ENCODE results near the gene PARS2. TPM values are rescaled to one million over a fixed set of nuclear protein-coding genes. Genes with fewer than 3 reads are reported as not detected.

Gene PARS2
- total and polyA plus RNA-seq, 12 donors: 0.80 to 5.6 (median 4.1) TPM

DNA sequence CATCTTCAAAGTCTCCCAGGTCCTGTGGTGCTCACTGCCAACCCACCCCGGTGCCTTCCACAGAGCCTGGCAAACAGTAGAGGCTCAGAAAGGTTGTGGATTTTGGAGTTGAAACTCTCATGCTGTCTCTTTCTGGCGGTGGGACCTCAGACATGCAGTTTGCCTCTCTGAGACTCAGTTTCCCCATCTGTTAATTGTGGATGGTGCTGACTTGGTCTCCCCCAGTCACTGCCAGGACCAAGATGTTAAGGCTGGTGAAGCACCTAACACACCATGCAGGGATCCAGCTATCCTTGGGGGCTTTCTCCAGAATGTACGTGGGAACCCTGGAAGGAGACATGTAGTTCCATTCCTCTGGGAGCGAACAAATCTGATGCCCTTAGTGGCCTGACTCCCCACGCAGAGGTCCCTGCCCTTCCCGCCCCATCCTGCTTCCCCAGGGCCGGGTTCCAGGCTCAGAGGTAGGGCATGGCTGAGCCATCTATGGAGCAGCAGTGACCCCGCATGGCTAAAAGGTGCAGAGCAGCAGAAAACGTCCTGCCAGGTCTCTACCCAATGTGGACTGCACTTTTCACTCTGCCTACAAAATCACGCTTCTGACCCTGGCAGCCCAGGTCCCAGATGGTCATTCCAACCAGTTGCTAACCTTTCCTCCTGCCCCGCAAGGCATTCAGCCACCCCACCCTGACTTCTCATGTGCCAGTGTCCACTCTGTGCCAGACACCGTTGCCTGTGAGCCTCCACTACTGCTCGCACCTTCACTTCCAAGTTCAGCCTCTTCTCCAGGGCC lies 46.0 kb upstream of the PARS2 start:
- Histone ChIP-seq H3K4me1 (peaks cover 0 to 4% (median 0%) of the 10 kb centered on the region in 9 donors), H3K27me3 (peaks cover 0 to 8% (median 0%) of the 10 kb centered on the region in 7 donors), H3K4me3 (no peak overlapping the region), H3K27ac (no peak overlapping the region), H3K9me3 (no peaks in the 10 kb centered on the region), H3K36me3 (no peaks in the 10 kb centered on the region)
- intact Hi-C loops (cut with DNase I): loop anchor here in 7 of 10 donors (5.0 to 10.0 kb wide), 8 partner anchors 56 to 1333 kb away; no protein-coding TSS in a partner anchor
- TF ChIP-seq, protein P1, sequence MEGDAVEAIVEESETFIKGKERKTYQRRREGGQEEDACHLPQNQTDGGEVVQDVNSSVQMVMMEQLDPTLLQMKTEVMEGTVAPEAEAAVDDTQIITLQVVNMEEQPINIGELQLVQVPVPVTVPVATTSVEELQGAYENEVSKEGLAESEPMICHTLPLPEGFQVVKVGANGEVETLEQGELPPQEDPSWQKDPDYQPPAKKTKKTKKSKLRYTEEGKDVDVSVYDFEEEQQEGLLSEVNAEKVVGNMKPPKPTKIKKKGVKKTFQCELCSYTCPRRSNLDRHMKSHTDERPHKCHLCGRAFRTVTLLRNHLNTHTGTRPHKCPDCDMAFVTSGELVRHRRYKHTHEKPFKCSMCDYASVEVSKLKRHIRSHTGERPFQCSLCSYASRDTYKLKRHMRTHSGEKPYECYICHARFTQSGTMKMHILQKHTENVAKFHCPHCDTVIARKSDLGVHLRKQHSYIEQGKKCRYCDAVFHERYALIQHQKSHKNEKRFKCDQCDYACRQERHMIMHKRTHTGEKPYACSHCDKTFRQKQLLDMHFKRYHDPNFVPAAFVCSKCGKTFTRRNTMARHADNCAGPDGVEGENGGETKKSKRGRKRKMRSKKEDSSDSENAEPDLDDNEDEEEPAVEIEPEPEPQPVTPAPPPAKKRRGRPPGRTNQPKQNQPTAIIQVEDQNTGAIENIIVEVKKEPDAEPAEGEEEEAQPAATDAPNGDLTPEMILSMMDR (IDR thresholded peaks at IDR 0.05): peak; percentile 45 to 84 (median 81)
- DNase-seq (peak; percentile 30 to 60), ATAC-seq (peak; percentile 77 to 90 (median 82))
- WGBS, 2 donors: 33 to 34% methylated on average over 13 of the region's 13 CpGs

DNA sequence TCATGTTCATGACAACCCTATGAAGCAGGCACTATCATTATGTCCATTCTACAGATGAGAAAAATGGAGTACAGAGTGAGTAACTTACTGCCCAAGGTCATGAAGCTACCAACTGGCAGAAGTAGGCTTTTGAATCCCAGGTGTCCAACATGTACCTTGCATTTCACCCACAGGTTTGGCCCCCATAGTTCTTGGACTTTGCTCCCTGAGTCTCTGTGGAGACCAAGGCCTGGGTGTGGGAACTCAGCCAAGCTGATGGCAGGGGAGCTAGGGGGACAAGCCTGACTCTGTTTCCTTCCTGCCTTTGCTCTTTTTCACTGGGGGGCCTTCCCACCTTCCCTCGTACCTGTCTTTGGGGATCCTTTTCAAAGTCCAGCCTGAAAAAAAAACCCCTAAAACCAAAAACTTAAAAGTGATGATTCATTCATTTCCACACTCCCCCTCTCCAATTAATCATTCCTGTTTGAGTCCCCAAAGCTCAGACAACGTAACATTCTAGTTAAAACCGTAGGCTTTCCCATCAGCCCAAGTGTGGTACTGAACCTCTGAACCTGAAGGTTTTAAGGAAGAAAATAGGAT lies 45.3 kb upstream of the PARS2 start:
- H3K9me3 ChIP-seq: no peaks in the 10 kb centered on the region
- no peak overlapping the region for H3K27ac ChIP-seq
- peaks cover 0 to 8% (median 0%) of the 10 kb centered on the region in 9 donors for H3K4me1 ChIP-seq
- 50 to 72% methylated on average over 3 of the region's 3 CpGs for WGBS, 2 donors
- H3K4me3 ChIP-seq: no peak overlapping the region
- H3K27me3 ChIP-seq: peaks cover 0 to 8% (median 0%) of the 10 kb centered on the region in 7 donors
- ATAC-seq (no peak), DNase-seq (no peak)
- no peaks in the 10 kb centered on the region for H3K36me3 ChIP-seq
- TF ChIP-seq, protein P1 (IDR thresholded peaks at IDR 0.05): no peak
- intact Hi-C loops (cut with DNase I): loop anchor here in 9 of 10 donors (5.0 to 10.0 kb wide), 11 partner anchors 55 to 1332 kb away; no protein-coding TSS in a partner anchor

GRCh38 chr1:54808443-54809207 lies 44.3 kb upstream of the PARS2 start:
- ATAC-seq: no peak
- no peaks in the 10 kb centered on the region for H3K36me3 ChIP-seq
- no peak overlapping the region for H3K4me3 ChIP-seq
- peaks cover 0 to 13% (median 0%) of the 10 kb centered on the region in 9 donors for H3K4me1 ChIP-seq
- no peaks in the 10 kb centered on the region for H3K9me3 ChIP-seq
- intact Hi-C loops (cut with DNase I): loop anchor here in 7 of 10 donors (10.0 kb wide), 5 partner anchors 134 to 944 kb away; no protein-coding TSS in a partner anchor
- DNase-seq: no peak
- WGBS, 2 donors: 70 to 71% methylated on average over 12 of the region's 12 CpGs
- TF ChIP-seq, protein P1 (IDR thresholded peaks at IDR 0.05): peak in 1 of 9 donors; percentile 9
- no peak overlapping the region for H3K27ac ChIP-seq
- peaks cover 0 to 12% (median 0%) of the 10 kb centered on the region in 7 donors for H3K27me3 ChIP-seq

DNA sequence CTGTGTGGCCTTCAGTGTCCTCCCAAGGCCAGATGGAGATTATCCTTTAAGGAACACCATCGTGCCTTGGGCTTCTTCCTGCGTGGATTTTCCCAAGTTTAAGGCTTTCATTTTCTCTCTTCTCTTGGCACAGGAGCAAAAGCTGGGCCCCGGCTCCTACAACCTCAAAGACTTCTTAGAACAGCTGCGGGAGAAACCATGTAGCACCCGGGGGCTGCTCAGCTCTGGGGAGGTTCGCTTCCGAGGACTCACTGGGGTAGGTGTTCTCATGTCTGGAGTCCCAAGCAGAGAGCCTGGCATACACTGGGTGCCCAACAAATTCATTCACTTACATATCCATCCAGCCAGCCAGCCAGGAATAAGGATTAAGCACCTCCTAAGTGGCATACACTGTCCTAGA lies 43.4 kb upstream of the PARS2 start:
- TF ChIP-seq, protein P1 (IDR thresholded peaks at IDR 0.05): no peak
- Histone ChIP-seq H3K36me3 (no peaks in the 10 kb centered on the region), H3K4me1 (peaks cover 0 to 13% (median 0%) of the 10 kb centered on the region in 9 donors), H3K9me3 (no peaks in the 10 kb centered on the region), H3K4me3 (no peak overlapping the region), H3K27me3 (peaks cover 0 to 20% (median 4%) of the 10 kb centered on the region in 7 donors), H3K27ac (no peak overlapping the region)
- ATAC-seq (no peak), DNase-seq (no peak)
- intact Hi-C loops (cut with DNase I): loop anchor here in 7 of 10 donors (10.0 kb wide), 5 partner anchors 133 to 943 kb away; no protein-coding TSS in a partner anchor
- WGBS, 2 donors: 85 to 87% methylated on average over 7 of the region's 7 CpGs

All from heart right ventricle (tissue), 16 donors.